Measurements from ENCODE around the gene TOR2A.

The TOR2A gene

DNA sequence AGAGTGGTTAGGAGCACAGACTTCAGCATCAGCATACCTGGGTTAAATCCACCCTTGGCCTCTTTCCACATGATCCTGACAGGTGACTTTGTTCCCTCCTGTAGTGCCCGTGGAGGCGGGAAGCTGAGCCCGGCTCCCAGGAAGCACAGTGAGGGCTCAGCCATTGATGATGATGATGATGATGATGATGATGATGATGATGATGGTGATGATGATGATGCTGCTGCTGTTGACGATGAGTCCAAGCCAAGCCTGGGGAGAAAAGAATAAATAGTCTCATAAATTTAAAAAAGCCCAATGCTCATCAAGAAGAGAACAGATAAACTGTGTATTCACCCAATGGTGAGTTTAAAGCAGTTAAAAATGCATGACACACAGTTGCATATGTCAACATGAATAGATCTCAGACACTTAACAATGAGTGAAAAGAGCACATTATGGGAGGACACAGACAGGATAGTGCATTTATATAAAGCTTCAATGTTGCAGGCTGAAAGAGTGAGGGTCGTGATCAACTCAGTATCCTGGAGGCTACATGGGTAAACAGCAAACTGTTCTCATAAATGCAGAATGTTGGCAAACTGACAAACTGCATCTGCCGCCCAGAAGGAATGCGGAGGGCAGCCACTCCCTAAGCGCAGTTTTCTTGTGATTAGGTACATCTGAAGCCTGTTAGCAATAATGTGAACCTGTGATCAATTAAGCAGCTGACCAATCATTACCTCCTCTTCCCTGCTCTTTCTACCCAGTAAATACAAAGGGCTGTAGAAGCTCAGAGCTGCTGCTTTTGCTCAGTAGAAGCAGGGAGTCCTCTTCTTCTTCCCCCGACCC, 40.0 kb downstream of the TOR2A start:
- no peak for TF ChIP-seq CTCF (IDR thresholded peaks at IDR 0.05; ENCODE audit: borderline replicate concordance, control extremely low read depth, extremely low read depth, insufficient read depth, missing control alignments)

DNA sequence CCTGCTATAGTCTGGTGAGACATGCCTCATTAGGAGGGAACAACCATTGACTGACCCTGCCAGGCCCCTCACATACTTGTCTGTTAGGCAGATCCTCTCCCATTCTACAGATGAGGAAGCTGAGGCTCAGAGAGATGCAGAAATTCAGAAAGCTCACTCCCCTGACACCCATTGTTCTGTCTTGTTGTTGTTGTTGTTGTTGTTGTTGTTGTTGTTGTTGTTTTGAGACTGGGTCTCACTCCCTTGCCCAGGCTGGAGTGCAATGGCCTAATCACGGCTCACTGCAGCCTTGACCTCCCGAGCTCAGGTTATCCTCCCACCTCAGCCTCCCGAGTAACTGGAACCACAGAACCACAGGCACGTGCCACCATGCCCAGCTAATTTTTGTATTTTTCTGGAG, 41.4 kb downstream of the TOR2A start:
- in situ Hi-C loops (cut with MboI; ENCODE audit: low sequenced_read_pairs, unreplicated experiment) = no loop called here
- DNase-seq (ENCODE audit: low spot score) = no peak
- no peak for TF ChIP-seq CTCF (IDR thresholded peaks at IDR 0.05; ENCODE audit: borderline replicate concordance, control extremely low read depth, extremely low read depth, insufficient read depth, missing control alignments)

More for the DNA sequence above, 40.0 kb downstream of the TOR2A start:
- in situ Hi-C loops (cut with MboI; ENCODE audit: low sequenced_read_pairs, unreplicated experiment) = no loop called here
- no peak for DNase-seq (ENCODE audit: low spot score)

GRCh38 chr9:127693143-127693542, 42.0 kb downstream of the TOR2A start:
- TF ChIP-seq CTCF (IDR thresholded peaks at IDR 0.05; ENCODE audit: borderline replicate concordance, control extremely low read depth, extremely low read depth, insufficient read depth, missing control alignments) = no peak
- DNase-seq (ENCODE audit: low spot score) = no peak
- in situ Hi-C loops (cut with MboI; ENCODE audit: low sequenced_read_pairs, unreplicated experiment) = no loop called here

GRCh38 chr9:127692071-127692470, 43.0 kb downstream of the TOR2A start:
- DNase-seq (ENCODE audit: low spot score) = no peak
- no peak for TF ChIP-seq CTCF (IDR thresholded peaks at IDR 0.05; ENCODE audit: borderline replicate concordance, control extremely low read depth, extremely low read depth, insufficient read depth, missing control alignments)
- in situ Hi-C loops (cut with MboI; ENCODE audit: low sequenced_read_pairs, unreplicated experiment) = no loop called here

- TF ChIP-seq CTCF (IDR thresholded peaks at IDR 0.05; ENCODE audit: borderline replicate concordance, control extremely low read depth, extremely low read depth, insufficient read depth, missing control alignments) = no peak
- in situ Hi-C loops (cut with MboI; ENCODE audit: low sequenced_read_pairs, unreplicated experiment) = no loop called here
- no peak for DNase-seq (ENCODE audit: low spot score)
Measured at GRCh38 chr9:127690735-127691134, 44.4 kb downstream of the TOR2A start.

DNA sequence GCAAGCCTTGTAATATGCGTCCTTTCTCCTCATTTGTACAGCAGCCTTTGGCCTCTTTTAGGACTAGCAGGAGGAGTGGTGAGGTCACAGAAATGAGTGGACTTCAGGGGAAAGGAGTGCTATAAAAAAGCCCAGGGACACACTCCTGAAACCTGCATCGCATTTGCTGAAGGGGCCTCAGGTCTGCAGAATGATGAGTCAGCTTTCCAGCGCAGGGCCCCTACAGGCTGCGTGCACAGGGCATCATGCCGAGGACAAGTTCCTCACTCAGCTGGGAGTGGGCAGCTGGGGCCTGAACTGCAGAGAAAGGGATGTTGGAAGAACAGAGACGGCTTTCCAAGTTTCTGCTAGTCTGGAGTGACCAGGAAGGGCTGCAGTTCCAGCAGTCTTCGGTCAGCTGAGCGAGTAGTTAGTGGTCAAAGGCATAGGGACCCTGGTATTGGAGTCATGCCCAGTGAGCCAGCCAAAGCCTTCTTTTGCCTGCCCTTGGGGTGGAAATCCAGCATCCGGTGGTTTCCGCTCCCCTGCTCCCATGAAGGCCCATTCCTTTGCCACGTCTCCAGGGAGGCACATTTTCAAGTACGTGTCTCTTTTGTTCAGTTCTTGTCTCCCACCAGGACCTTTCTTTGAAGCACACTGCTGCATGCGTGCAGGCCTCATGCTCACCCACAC, 45.6 kb downstream of the TOR2A start:
- no peak for DNase-seq (ENCODE audit: low spot score)
- in situ Hi-C loops (cut with MboI; ENCODE audit: low sequenced_read_pairs, unreplicated experiment) = no loop called here
- no peak for TF ChIP-seq CTCF (IDR thresholded peaks at IDR 0.05; ENCODE audit: borderline replicate concordance, control extremely low read depth, extremely low read depth, insufficient read depth, missing control alignments)

Data from GM13976 (cell line).